NCI-H748 (cell line): Measurements from ENCODE around the gene CYP2B6.
"Not testable (repeated sequence)": the region's sequence is repeated elsewhere in the genome, so short reads cannot be mapped to it uniquely, and the experiment has no call there.

Source experiments
- DNase-seq: peaks from one replicate; lab custom pipeline; 2025; ENCODE audit not compliant: unreplicated experiment; lab: John Stamatoyannopoulos, UW

Gene CYP2B6

DNA sequence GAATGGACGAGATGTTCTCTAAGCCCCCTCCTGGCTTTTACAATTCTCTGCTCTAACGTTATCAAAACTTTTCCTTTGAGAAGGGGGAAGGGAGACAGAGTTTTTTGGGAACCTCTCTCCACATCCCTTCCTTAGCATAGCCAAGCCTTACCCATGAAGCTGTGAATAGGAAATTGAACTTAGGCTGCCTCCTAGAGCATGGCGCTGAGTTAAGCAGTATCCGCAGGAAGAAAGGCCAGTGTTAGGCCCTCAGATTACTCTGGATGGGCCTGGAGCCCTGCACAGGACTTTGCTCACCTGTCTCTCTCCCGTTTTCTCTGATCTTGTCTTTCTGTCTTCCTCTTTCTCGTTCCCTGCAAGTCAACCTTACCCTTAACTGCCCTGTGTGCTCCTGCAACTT is 39.6 kb downstream of the CYP2B6 start:
- DNase-seq, result no peak

GRCh38 chr19:41031916-41032315 is 40.8 kb downstream of the CYP2B6 start:
- DNase-seq, result no peak

GRCh38 chr19:41033324-41033723 is 42.2 kb downstream of the CYP2B6 start:
- DNase-seq, result not testable (repeated sequence)

- DNase-seq, result no peak
Measured at GRCh38 chr19:41039806-41040205, 48.7 kb downstream of the CYP2B6 start.

DNA sequence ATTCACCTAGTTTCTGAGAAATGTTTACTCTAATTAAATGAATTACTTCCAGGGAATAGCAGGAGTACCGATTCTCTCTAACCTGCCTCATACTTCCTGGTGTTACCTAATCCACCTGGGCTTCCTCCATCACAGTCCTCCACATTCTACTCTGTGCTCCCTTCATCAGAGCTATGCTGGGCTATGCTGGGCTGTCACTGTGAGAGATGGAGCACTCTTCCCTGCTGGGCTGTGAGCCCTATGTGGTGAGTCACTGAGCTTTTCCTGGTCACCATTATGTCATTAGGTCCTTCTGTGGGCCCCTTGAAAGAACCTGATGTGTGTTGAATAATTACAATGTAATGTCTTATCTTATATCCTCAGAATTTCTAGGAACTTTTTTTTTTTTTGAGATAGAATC is 54.0 kb downstream of the CYP2B6 start:
- not testable (repeated sequence) for DNase-seq

GRCh38 chr19:41050426-41050825 is 59.3 kb downstream of the CYP2B6 start:
- no peak for DNase-seq

DNA sequence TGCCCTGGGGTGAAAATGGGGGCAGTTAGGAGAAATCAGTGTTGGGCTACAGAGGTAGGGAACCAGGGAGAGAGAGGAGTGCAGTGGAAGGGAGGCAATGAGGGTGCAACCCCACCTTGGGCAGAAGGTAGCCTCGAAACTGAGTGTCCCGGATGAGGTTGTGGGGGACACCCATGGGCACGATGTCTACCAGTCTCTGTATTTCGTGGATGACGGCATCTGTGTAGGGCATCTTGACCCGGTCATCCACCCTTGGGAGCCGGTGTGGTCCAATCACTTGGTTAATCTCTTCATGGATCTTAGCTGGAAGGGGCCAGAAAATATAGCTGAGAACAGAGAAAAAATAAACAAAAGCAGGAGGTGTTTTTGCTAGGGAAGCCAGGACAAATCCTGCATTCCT is 61.1 kb downstream of the CYP2B6 start:
- not testable (repeated sequence) for DNase-seq

DNA sequence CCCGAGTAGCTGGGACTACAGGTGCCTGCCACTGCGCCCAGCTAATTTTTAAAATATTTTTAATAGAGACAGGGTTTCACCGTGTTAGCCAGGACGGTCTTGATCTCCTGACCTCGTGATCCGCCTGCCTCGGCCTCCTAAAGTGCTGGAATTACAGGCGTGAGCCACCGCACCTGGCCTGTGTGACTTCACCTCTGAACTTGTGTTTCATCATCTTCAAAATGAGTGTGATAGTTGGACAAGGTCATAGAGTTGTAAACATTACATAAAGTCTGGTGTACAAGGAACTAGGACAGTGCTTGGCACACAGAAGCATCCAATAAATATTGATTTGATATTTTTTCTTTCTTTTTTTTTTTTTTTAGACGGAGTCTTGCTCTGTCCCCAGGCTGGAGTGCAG is 62.2 kb downstream of the CYP2B6 start:
- DNase-seq, result not testable (repeated sequence)

DNA sequence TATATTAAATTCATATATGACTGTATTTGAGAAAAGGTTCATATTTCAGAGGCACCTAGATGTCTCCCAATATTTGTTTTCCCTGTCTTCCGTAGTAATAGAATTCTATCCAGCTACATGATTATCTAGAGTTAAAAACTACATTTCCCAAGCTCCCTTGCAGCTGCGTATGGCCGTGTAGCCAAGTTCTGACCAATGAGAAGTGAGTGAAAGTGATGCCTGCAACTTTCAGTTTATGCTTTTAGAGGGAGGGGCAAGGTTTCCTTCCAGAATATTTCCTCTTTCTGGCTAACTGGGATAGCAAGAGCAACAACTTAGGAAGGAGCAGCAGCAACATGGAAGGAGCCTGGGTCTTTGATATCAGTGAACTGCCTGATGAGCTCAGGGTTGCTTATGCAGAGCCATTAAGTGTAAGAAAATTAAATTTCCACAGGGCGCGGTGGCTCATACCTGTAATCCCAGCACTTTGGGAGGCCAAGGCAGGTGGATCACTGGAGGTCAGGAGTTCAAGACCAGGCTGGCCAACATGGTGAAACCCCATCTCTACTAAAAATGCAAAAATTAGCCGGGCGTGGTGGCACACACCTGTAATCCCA is 74.0 kb downstream of the CYP2B6 start:
- no peak for DNase-seq
